ENCODE results near the gene SSNA1.
A peak's percentile ranks its signal among the peaks of the same experiment; 100 is the strongest.

Gene SSNA1

DNA sequence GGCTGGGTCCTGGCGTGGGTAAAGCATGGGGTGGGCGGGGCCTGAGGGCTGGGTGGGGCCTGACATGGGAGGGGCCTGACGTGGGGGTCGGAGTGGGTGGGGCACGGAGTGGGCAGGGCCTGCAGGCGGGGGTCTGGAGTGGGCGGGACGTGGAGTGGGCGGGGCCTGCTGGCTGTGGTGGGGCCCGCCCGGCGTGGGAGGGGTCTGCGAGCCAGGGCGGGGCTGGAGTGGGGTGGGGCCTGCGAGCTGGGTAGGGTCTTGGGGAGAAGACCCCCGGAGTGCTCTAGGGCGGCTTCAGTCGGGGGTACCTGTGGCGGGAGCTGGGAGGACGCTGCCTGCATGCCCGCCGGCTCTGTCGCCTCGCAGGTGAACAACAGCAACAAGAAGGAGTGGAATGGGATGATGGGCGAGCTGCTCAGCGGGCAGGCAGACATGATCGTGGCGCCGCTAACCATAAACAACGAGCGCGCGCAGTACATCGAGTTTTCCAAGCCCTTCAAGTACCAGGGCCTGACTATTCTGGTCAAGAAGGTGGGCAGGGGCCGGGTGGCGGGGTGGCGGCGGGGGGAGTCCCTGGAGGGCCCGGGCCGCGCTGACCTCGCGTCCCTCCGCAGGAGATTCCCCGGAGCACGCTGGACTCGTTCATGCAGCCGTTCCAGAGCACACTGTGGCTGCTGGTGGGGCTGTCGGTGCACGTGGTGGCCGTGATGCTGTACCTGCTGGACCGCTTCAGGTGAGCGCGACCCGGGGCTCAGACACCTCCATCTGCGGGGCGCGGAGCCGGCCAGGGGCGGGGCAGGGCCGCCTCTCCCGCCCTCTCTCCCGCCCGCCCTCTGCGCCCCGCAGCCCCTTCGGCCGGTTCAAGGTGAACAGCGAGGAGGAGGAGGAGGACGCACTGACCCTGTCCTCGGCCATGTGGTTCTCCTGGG, 26.7 kb upstream of the SSNA1 start:
- peaks cover 5% of the 10 kb centered on the region; the same call in 1 of the 2 replicates for H3K27me3 ChIP-seq
- no peak overlapping the region for H3K4me2 ChIP-seq
- H3K9me3 ChIP-seq, result no peaks in the 10 kb centered on the region
- H3K27ac ChIP-seq, result no peak overlapping the region
- TF ChIP-seq Cebpa-rat (IDR thresholded peaks at IDR 0.05), result no peak
- peaks cover 21% of the 10 kb centered on the region; the same call in 1 of the 2 replicates for H3K36me3 ChIP-seq
- H3K4me1 ChIP-seq, result peaks cover 63% of the 10 kb centered on the region
- no peak overlapping the region for H3K4me3 ChIP-seq
- H4K20me1 ChIP-seq, result peaks cover 46% of the 10 kb centered on the region
- H3K9ac ChIP-seq, result no peak overlapping the region

GRCh38 chr9:137162505-137163364, 25.7 kb upstream of the SSNA1 start:
- Histone ChIP-seq H3K4me3 (no peak overlapping the region), H3K9ac (no peak overlapping the region), H3K27me3 (peaks cover 12% of the 10 kb centered on the region; the same call in 1 of the 2 replicates), H4K20me1 (peaks cover 55% of the 10 kb centered on the region), H3K4me2 (no peak overlapping the region), H3K36me3 (peaks cover 21% of the 10 kb centered on the region; the same call in 1 of the 2 replicates), H3K27ac (no peak overlapping the region), H3K4me1 (peaks cover 64% of the 10 kb centered on the region), H3K9me3 (no peaks in the 10 kb centered on the region)
- no peak for TF ChIP-seq Cebpa-rat (IDR thresholded peaks at IDR 0.05)

DNA sequence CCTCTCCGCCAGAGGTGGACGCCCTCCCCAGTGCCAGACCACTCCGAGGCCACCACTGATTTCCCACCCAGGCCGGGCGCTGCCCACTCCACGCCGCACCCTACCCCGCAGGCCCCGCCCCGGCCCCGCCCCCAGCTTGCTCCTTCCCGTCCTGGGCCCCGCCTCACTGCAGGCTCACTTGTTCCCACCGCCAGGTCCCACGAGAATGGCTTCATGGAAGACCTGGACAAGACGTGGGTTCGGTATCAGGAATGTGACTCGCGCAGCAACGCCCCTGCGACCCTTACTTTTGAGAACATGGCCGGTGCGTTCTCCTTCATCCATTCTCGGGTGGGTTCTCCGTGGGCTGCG, 25.1 kb upstream of the SSNA1 start:
- no peak overlapping the region for H3K4me2 ChIP-seq
- TF ChIP-seq Cebpa-rat (IDR thresholded peaks at IDR 0.05), result no peak
- peaks cover 62% of the 10 kb centered on the region for H3K4me1 ChIP-seq
- no peaks in the 10 kb centered on the region for H3K9me3 ChIP-seq
- H4K20me1 ChIP-seq, result peaks cover 59% of the 10 kb centered on the region
- H3K36me3 ChIP-seq, result peaks cover 21% of the 10 kb centered on the region; the same call in 1 of the 2 replicates
- no peak overlapping the region for H3K4me3 ChIP-seq
- no peak overlapping the region for H3K27ac ChIP-seq
- H3K9ac ChIP-seq, result no peak overlapping the region
- H3K27me3 ChIP-seq, result peaks cover 12% of the 10 kb centered on the region; the same call in 1 of the 2 replicates

DNA sequence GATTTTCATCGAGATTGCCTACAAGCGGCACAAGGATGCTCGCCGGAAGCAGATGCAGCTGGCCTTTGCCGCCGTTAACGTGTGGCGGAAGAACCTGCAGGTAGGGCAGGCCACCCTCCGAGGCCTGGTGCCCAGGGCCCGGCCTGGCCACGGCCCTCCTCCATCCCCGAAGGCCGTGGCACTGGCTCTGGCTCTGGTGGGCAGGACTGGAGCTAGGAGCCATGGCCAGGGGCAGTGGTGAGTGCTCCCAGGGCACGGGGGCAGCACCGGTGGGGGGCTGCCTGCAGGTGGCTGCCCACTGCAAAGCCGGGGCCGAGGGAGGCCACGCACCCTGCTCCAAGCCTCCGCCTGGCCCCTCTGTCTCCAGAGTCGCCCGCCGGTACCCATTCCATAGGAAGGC, 24.7 kb upstream of the SSNA1 start:
- Histone ChIP-seq H3K27me3 (peaks cover 12% of the 10 kb centered on the region; the same call in 1 of the 2 replicates), H3K4me2 (no peak overlapping the region), H3K9ac (no peak overlapping the region), H3K4me3 (no peak overlapping the region), H3K36me3 (peaks cover 21% of the 10 kb centered on the region; the same call in 1 of the 2 replicates), H3K27ac (no peak overlapping the region), H3K4me1 (peaks cover 58% of the 10 kb centered on the region), H3K9me3 (no peaks in the 10 kb centered on the region), H4K20me1 (peaks cover 56% of the 10 kb centered on the region)
- TF ChIP-seq Cebpa-rat (IDR thresholded peaks at IDR 0.05), result no peak

GRCh38 chr9:137164370-137165249, 23.9 kb upstream of the SSNA1 start:
- Histone ChIP-seq H3K9ac (no peak overlapping the region), H3K4me1 (peaks cover 52% of the 10 kb centered on the region), H3K27me3 (peaks cover 12% of the 10 kb centered on the region; the same call in 1 of the 2 replicates), H3K27ac (0 out of 2 replicates have a peak overlapping the region, but pooled peaks have one; percentile 13), H4K20me1 (peaks cover 48% of the 10 kb centered on the region), H3K4me2 (peak overlapping the region; percentile 34; the same call in 1 of the 2 replicates), H3K4me3 (no peak overlapping the region), H3K36me3 (peaks cover 21% of the 10 kb centered on the region; the same call in 1 of the 2 replicates), H3K9me3 (no peaks in the 10 kb centered on the region)
- no peak for TF ChIP-seq Cebpa-rat (IDR thresholded peaks at IDR 0.05)

DNA sequence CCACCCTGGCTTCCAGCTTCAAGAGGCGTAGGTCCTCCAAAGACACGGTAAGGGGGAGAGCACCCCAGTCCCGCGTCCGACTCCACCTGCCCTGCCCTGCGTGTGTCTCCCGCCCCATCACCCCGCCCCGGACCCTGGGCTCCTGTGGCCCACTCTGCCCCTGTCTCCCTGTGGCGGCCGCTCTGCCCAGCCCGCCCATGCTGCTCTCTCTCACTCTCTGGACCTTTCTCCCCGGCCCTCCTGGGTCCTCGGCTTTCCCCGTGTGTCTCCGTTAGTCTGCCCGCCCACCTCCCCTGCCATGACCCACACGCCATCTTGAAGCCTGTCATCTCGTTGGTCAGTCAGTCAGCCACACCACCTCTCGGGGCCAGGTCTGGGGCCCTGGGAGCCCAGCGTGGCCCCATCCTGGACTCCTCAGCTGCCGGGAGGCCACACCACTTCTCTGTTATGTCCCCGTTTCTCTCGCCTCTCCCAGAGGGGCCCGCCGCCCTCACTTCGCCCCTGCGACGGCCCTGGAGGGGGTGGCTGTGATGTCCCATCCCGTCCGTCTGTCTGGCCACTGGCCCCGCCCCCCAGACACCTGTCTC, 23.1 kb upstream of the SSNA1 start:
- H3K36me3 ChIP-seq, result peaks cover 21% of the 10 kb centered on the region; the same call in 1 of the 2 replicates
- H3K9me3 ChIP-seq, result no peaks in the 10 kb centered on the region
- peaks cover 52% of the 10 kb centered on the region for H3K4me1 ChIP-seq
- no peak for TF ChIP-seq Cebpa-rat (IDR thresholded peaks at IDR 0.05)
- H3K4me2 ChIP-seq, result peak overlapping the region; percentile 96
- peaks cover 46% of the 10 kb centered on the region for H4K20me1 ChIP-seq
- no peak overlapping the region for H3K4me3 ChIP-seq
- H3K9ac ChIP-seq, result no peak overlapping the region
- H3K27me3 ChIP-seq, result peaks cover 12% of the 10 kb centered on the region; the same call in 1 of the 2 replicates
- H3K27ac ChIP-seq, result no peak overlapping the region

- H3K4me2 ChIP-seq, result peak overlapping the region; percentile 96
- peaks cover 46% of the 10 kb centered on the region for H4K20me1 ChIP-seq
- no peaks in the 10 kb centered on the region for H3K9me3 ChIP-seq
- peaks cover 21% of the 10 kb centered on the region; the same call in 1 of the 2 replicates for H3K36me3 ChIP-seq
- H3K4me1 ChIP-seq, result peaks cover 63% of the 10 kb centered on the region
- H3K27me3 ChIP-seq, result peaks cover 12% of the 10 kb centered on the region; the same call in 1 of the 2 replicates
- peak overlapping the region; percentile 82 for H3K4me3 ChIP-seq
- peak overlapping the region; percentile 61 for H3K9ac ChIP-seq
- H3K27ac ChIP-seq, result peak overlapping the region; percentile 46
- TF ChIP-seq Cebpa-rat (IDR thresholded peaks at IDR 0.05), result no peak
These were observed 21.9 kb upstream of the SSNA1 start for GRCh38 chr9:137166380-137167229.

DNA sequence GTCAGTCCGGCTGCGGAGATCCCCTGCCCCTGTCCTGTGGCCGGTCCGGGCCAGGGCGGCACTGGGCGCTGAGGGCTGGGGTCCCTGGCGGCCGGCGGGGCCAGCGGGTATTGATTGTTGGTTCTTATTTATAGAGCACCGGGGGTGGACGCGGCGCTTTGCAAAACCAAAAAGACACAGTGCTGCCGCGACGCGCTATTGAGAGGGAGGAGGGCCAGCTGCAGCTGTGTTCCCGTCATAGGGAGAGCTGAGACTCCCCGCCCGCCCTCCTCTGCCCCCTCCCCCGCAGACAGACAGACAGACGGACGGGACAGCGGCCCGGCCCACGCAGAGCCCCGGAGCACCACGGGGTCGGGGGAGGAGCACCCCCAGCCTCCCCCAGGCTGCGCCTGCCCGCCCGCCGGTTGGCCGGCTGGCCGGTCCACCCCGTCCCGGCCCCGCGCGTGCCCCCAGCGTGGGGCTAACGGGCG, 21.2 kb upstream of the SSNA1 start:
- peak overlapping the region; percentile 84 for H3K9ac ChIP-seq
- H3K36me3 ChIP-seq, result peaks cover 21% of the 10 kb centered on the region; the same call in 1 of the 2 replicates
- H3K4me3 ChIP-seq, result peak overlapping the region; percentile 82
- H3K4me2 ChIP-seq, result peak overlapping the region; percentile 96
- H3K4me1 ChIP-seq, result peaks cover 70% of the 10 kb centered on the region
- peaks cover 46% of the 10 kb centered on the region for H4K20me1 ChIP-seq
- H3K27me3 ChIP-seq, result peaks cover 12% of the 10 kb centered on the region; the same call in 1 of the 2 replicates
- no peaks in the 10 kb centered on the region for H3K9me3 ChIP-seq
- peak overlapping the region; percentile 97 for H3K27ac ChIP-seq
- TF ChIP-seq Cebpa-rat (IDR thresholded peaks at IDR 0.05), result no peak
